BLaER1 treated with 17β-estradiol and CSF1 and Interleukin-3, amounts not matched to agents 10 nM and 100 nM (cell line): Measurements from ENCODE around the gene SLC43A2.

Experiments
- H3K27ac ChIP-seq, 11 experiments: shearing (Covaris generic); formaldehyde crosslinking; 2 replicates each; pipeline ENCODE4 v1.8.1; 2022
- H3K27me3 ChIP-seq, 11 experiments: shearing (Covaris generic); formaldehyde crosslinking; 2 replicates each; pipeline ENCODE4 v1.8.1; 2022
- H3K36me3 ChIP-seq, 11 experiments: shearing (Covaris generic); formaldehyde crosslinking; 2 replicates each; pipeline ENCODE4 v1.8.1; 2022
- H3K4me1 ChIP-seq, 10 experiments: shearing (Covaris generic); formaldehyde crosslinking; 2 replicates each; pipeline ENCODE4 v1.8.1; 2022
- H3K4me2 ChIP-seq, 11 experiments: shearing (Covaris generic); formaldehyde crosslinking; 2 replicates each; pipeline ENCODE4 v1.8.1; 2022
- H3K4me3 ChIP-seq, 10 experiments: shearing (Covaris generic); formaldehyde crosslinking; 2 replicates each; pipeline ENCODE4 v1.8.1; 2022
- H3K9ac ChIP-seq, 11 experiments: shearing (Covaris generic); formaldehyde crosslinking; 2 replicates each; pipeline ENCODE4 v1.8.1; 2022
- H3K9me3 ChIP-seq, 11 experiments: shearing (Covaris generic); formaldehyde crosslinking; replicated peaks in 1 of 11; 2 replicates each; pipeline ENCODE4 v1.8.1; 2022
- H4K20me1 ChIP-seq, 11 experiments: shearing (Covaris generic); formaldehyde crosslinking; 2 replicates each; pipeline ENCODE4 v1.8.1; 2022
- Cebpa-rat ChIP-seq, 11 experiments: shearing (Covaris generic); IDR thresholded peaks; 2 replicates each; pipeline ENCODE4 v1.8.1; 2022

SLC43A2 gene

GRCh38 chr17:1621273-1621954, 7.2 kb downstream of the SLC43A2 start:
- H3K4me2 ChIP-seq: peak overlapping the region; percentile 30 to 76 (median 60)
- TF ChIP-seq Cebpa-rat (IDR thresholded peaks at IDR 0.05): no peak
- H3K4me1 ChIP-seq: peaks cover 73 to 100% (median 88%) of the 10 kb centered on the region in 10 experiments
- H4K20me1 ChIP-seq: peaks cover 0 to 48% (median 14%) of the 10 kb centered on the region in 11 experiments; a peak in 10 of 22 replicates
- H3K36me3 ChIP-seq: peaks cover 0 to 99% (median 88%) of the 10 kb centered on the region in 11 experiments; a peak in 19 of 22 replicates
- H3K4me3 ChIP-seq: no peak overlapping the region
- peaks cover 0 to 8% (median 0%) of the 10 kb centered on the region in 11 experiments; a peak in 1 of 22 replicates for H3K9me3 ChIP-seq
- peak overlapping the region in 10 of 11 experiments; percentile 15 to 67 (median 44); a peak in 13 of 22 replicates for H3K9ac ChIP-seq
- no peaks in the 10 kb centered on the region for H3K27me3 ChIP-seq
- H3K27ac ChIP-seq: peak overlapping the region in 9 of 11 experiments; percentile 8 to 79 (median 34); a peak in 9 of 22 replicates

GRCh38 chr17:1620486-1620885, 8.1 kb downstream of the SLC43A2 start:
- H3K27me3 ChIP-seq: no peaks in the 10 kb centered on the region
- H4K20me1 ChIP-seq: peaks cover 0 to 48% (median 14%) of the 10 kb centered on the region in 11 experiments; a peak in 10 of 22 replicates
- H3K27ac ChIP-seq: peak overlapping the region in 9 of 11 experiments; percentile 8 to 79 (median 34); a peak in 11 of 22 replicates
- H3K4me1 ChIP-seq: peaks cover 67 to 98% (median 84%) of the 10 kb centered on the region in 10 experiments
- no peak overlapping the region for H3K4me3 ChIP-seq
- H3K9ac ChIP-seq: peak overlapping the region in 9 of 11 experiments; percentile 8 to 67 (median 41); a peak in 9 of 22 replicates
- peaks cover 0 to 99% (median 85%) of the 10 kb centered on the region in 11 experiments; a peak in 19 of 22 replicates for H3K36me3 ChIP-seq
- H3K9me3 ChIP-seq: peaks cover 0 to 8% (median 0%) of the 10 kb centered on the region in 11 experiments; a peak in 1 of 22 replicates
- no peak for TF ChIP-seq Cebpa-rat (IDR thresholded peaks at IDR 0.05)
- H3K4me2 ChIP-seq: peak overlapping the region; percentile 30 to 76 (median 60); a peak in 21 of 22 replicates

GRCh38 chr17:1617620-1618174, 10.9 kb downstream of the SLC43A2 start:
- Histone ChIP-seq H3K4me1 (peaks cover 76 to 97% (median 88%) of the 10 kb centered on the region in 10 experiments), H4K20me1 (peaks cover 0 to 34% (median 11%) of the 10 kb centered on the region in 11 experiments; a peak in 9 of 22 replicates), H3K27me3 (no peaks in the 10 kb centered on the region), H3K9ac (peak overlapping the region; percentile 42 to 73 (median 55); a peak in 19 of 22 replicates), H3K27ac (peak overlapping the region; percentile 37 to 79 (median 68); a peak in 21 of 22 replicates), H3K9me3 (no peaks in the 10 kb centered on the region), H3K4me3 (0 out of 20 replicates have a peak overlapping the region, but pooled peaks of 1 of the 10 experiments have one; percentile 11), H3K4me2 (peak overlapping the region; percentile 58 to 77 (median 68)), H3K36me3 (peaks cover 0 to 98% (median 88%) of the 10 kb centered on the region in 11 experiments; a peak in 20 of 22 replicates)
- TF ChIP-seq Cebpa-rat (IDR thresholded peaks at IDR 0.05): no peak

GRCh38 chr17:1616101-1616500, 12.5 kb downstream of the SLC43A2 start:
- TF ChIP-seq Cebpa-rat (IDR thresholded peaks at IDR 0.05): no peak
- Histone ChIP-seq H3K4me2 (peak overlapping the region in 10 of 11 experiments; percentile 58 to 77 (median 68); a peak in 11 of 22 replicates), H3K27ac (peak overlapping the region in 10 of 11 experiments; percentile 12 to 79 (median 70); a peak in 16 of 22 replicates), H3K27me3 (no peaks in the 10 kb centered on the region), H3K4me3 (no peak overlapping the region), H3K36me3 (peaks cover 0 to 94% (median 86%) of the 10 kb centered on the region in 11 experiments; a peak in 20 of 22 replicates), H3K9ac (peak overlapping the region in 1 of 11 experiments; percentile 49; a peak in 3 of 22 replicates), H3K9me3 (no peaks in the 10 kb centered on the region), H3K4me1 (peaks cover 85 to 98% (median 92%) of the 10 kb centered on the region in 10 experiments), H4K20me1 (peaks cover 0 to 24% (median 5%) of the 10 kb centered on the region in 11 experiments; a peak in 9 of 22 replicates)

GRCh38 chr17:1612400-1612799, 16.2 kb downstream of the SLC43A2 start:
- no peak for TF ChIP-seq Cebpa-rat (IDR thresholded peaks at IDR 0.05)
- peak overlapping the region; percentile 63 to 99 (median 89) for H3K27ac ChIP-seq
- H3K27me3 ChIP-seq: no peaks in the 10 kb centered on the region
- no peaks in the 10 kb centered on the region for H4K20me1 ChIP-seq
- peaks cover 0 to 91% (median 79%) of the 10 kb centered on the region in 11 experiments; a peak in 20 of 22 replicates for H3K36me3 ChIP-seq
- H3K4me2 ChIP-seq: peak overlapping the region; percentile 54 to 97 (median 76)
- peak overlapping the region; percentile 46 to 76 (median 71); a peak in 19 of 22 replicates for H3K9ac ChIP-seq
- no peaks in the 10 kb centered on the region for H3K9me3 ChIP-seq
- H3K4me1 ChIP-seq: peaks cover 64 to 98% (median 92%) of the 10 kb centered on the region in 10 experiments
- peak overlapping the region in 1 of 10 experiments; percentile 35; a peak in 1 of 20 replicates for H3K4me3 ChIP-seq

- H3K9me3 ChIP-seq: no peaks in the 10 kb centered on the region
- H3K27me3 ChIP-seq: no peaks in the 10 kb centered on the region
- H3K4me3 ChIP-seq: peak overlapping the region in 2 of 10 experiments; percentile 15 to 35; a peak in 4 of 20 replicates
- H4K20me1 ChIP-seq: no peaks in the 10 kb centered on the region
- peaks cover 64 to 98% (median 91%) of the 10 kb centered on the region in 10 experiments for H3K4me1 ChIP-seq
- peaks cover 0 to 88% (median 75%) of the 10 kb centered on the region in 11 experiments; a peak in 20 of 22 replicates for H3K36me3 ChIP-seq
- peak overlapping the region; percentile 46 to 76 (median 71); a peak in 19 of 22 replicates for H3K9ac ChIP-seq
- H3K27ac ChIP-seq: peak overlapping the region; percentile 63 to 99 (median 89)
- peak overlapping the region; percentile 54 to 97 (median 76) for H3K4me2 ChIP-seq
- TF ChIP-seq Cebpa-rat (IDR thresholded peaks at IDR 0.05): peak; percentile 69 to 93 (median 87); a peak in 21 of 22 replicates
Observed at GRCh38 chr17:1611715-1612114, 16.9 kb downstream of the SLC43A2 start.

- Histone ChIP-seq H3K4me1 (peaks cover 58 to 95% (median 85%) of the 10 kb centered on the region in 10 experiments), H4K20me1 (no peaks in the 10 kb centered on the region), H3K27me3 (no peaks in the 10 kb centered on the region; a peak in 1 of 22 replicates), H3K9ac (peak overlapping the region in 7 of 11 experiments; percentile 70 to 92 (median 83); a peak in 10 of 22 replicates), H3K9me3 (peaks cover 0 to 13% (median 0%) of the 10 kb centered on the region in 11 experiments; a peak in 6 of 22 replicates), H3K4me3 (no peak overlapping the region), H3K27ac (peak overlapping the region; percentile 79 to 99 (median 90)), H3K36me3 (peaks cover 0 to 83% (median 68%) of the 10 kb centered on the region in 11 experiments; a peak in 20 of 22 replicates), H3K4me2 (peak overlapping the region in 9 of 11 experiments; percentile 76 to 97 (median 89); a peak in 18 of 22 replicates)
- no peak for TF ChIP-seq Cebpa-rat (IDR thresholded peaks at IDR 0.05)
Observed at GRCh38 chr17:1608676-1609075, 20.0 kb downstream of the SLC43A2 start.

GRCh38 chr17:1607971-1608320, 20.7 kb downstream of the SLC43A2 start:
- H3K27me3 ChIP-seq: no peaks in the 10 kb centered on the region; a peak in 1 of 22 replicates
- peak overlapping the region; percentile 79 to 99 (median 90) for H3K27ac ChIP-seq

More at GRCh38 chr17:1607971-1608320, 20.7 kb downstream of the SLC43A2 start:
- Histone ChIP-seq H3K36me3 (peaks cover 0 to 83% (median 68%) of the 10 kb centered on the region in 11 experiments; a peak in 20 of 22 replicates), H3K4me1 (peaks cover 54 to 95% (median 78%) of the 10 kb centered on the region in 10 experiments), H3K9ac (peak overlapping the region; percentile 67 to 92 (median 78)), H3K9me3 (peaks cover 0 to 20% (median 4%) of the 10 kb centered on the region in 11 experiments; a peak in 11 of 22 replicates), H3K4me2 (peak overlapping the region; percentile 66 to 97 (median 87)), H4K20me1 (no peaks in the 10 kb centered on the region), H3K4me3 (no peak overlapping the region)
- TF ChIP-seq Cebpa-rat (IDR thresholded peaks at IDR 0.05): no peak
